ENCODE results near the gene HSPG2. TPM values are rescaled to one million over a fixed set of nuclear protein-coding genes. Genes with fewer than 3 reads are reported as not detected.

HSPG2 gene
- total RNA-seq, 1 donor from 2014 or later, result 197 TPM

GRCh38 chr1:21847223-21848205 lies 89.6 kb downstream of the HSPG2 start:
- H3K36me3 Mint-ChIP-seq (ENCODE audit: unreplicated experiment), result peaks cover 26% of the 10 kb centered on the region
- no peak for DNase-seq (ENCODE audit: extremely low spot score, unreplicated experiment)
- no peak for TF ChIP-seq CTCF (IDR thresholded peaks at IDR 0.05)
- H3K4me3 Mint-ChIP-seq (ENCODE audit: unreplicated experiment), result no peak overlapping the region
- H3K4me1 Mint-ChIP-seq (ENCODE audit: unreplicated experiment), result no peaks in the 10 kb centered on the region
- H3K27ac Mint-ChIP-seq (ENCODE audit: unreplicated experiment), result no peak overlapping the region
- no peaks in the 10 kb centered on the region for H3K9me3 Mint-ChIP-seq (ENCODE audit: unreplicated experiment)
- no peaks in the 10 kb centered on the region for H3K27me3 Mint-ChIP-seq (ENCODE audit: unreplicated experiment)

GRCh38 chr1:21845646-21846641 lies 91.2 kb downstream of the HSPG2 start:
- H3K9me3 Mint-ChIP-seq (ENCODE audit: unreplicated experiment), result no peaks in the 10 kb centered on the region
- no peaks in the 10 kb centered on the region for H3K27me3 Mint-ChIP-seq (ENCODE audit: unreplicated experiment)
- H3K27ac Mint-ChIP-seq (ENCODE audit: unreplicated experiment), result no peak overlapping the region
- peaks cover 21% of the 10 kb centered on the region for H3K36me3 Mint-ChIP-seq (ENCODE audit: unreplicated experiment)
- no peaks in the 10 kb centered on the region for H3K4me1 Mint-ChIP-seq (ENCODE audit: unreplicated experiment)
- DNase-seq (ENCODE audit: extremely low spot score, unreplicated experiment), result no peak
- TF ChIP-seq CTCF (IDR thresholded peaks at IDR 0.05), result no peak
- no peak overlapping the region for H3K4me3 Mint-ChIP-seq (ENCODE audit: unreplicated experiment)

GRCh38 chr1:21843996-21844395 lies 93.1 kb downstream of the HSPG2 start:
- no peaks in the 10 kb centered on the region for H3K9me3 Mint-ChIP-seq (ENCODE audit: unreplicated experiment)
- no peak for TF ChIP-seq CTCF (IDR thresholded peaks at IDR 0.05)
- no peaks in the 10 kb centered on the region for H3K4me1 Mint-ChIP-seq (ENCODE audit: unreplicated experiment)
- no peak overlapping the region for H3K4me3 Mint-ChIP-seq (ENCODE audit: unreplicated experiment)
- H3K27ac Mint-ChIP-seq (ENCODE audit: unreplicated experiment), result no peak overlapping the region
- DNase-seq (ENCODE audit: extremely low spot score, unreplicated experiment), result no peak
- no peaks in the 10 kb centered on the region for H3K27me3 Mint-ChIP-seq (ENCODE audit: unreplicated experiment)
- H3K36me3 Mint-ChIP-seq (ENCODE audit: unreplicated experiment), result peaks cover 21% of the 10 kb centered on the region

- Mint-ChIP-seq H3K4me1 (ENCODE audit: unreplicated experiment) (no peaks in the 10 kb centered on the region), H3K27ac (ENCODE audit: unreplicated experiment) (no peak overlapping the region), H3K4me3 (ENCODE audit: unreplicated experiment) (no peak overlapping the region), H3K27me3 (ENCODE audit: unreplicated experiment) (no peaks in the 10 kb centered on the region), H3K9me3 (ENCODE audit: unreplicated experiment) (no peaks in the 10 kb centered on the region), H3K36me3 (ENCODE audit: unreplicated experiment) (peaks cover 24% of the 10 kb centered on the region)
- TF ChIP-seq CTCF (IDR thresholded peaks at IDR 0.05), result no peak
- DNase-seq (ENCODE audit: extremely low spot score, unreplicated experiment), result no peak
These were observed 93.9 kb downstream of the HSPG2 start for GRCh38 chr1:21843208-21843607.
